Endothelial cell of umbilical vein (primary cell): Measurements from ENCODE around the gene TRAF7. TPM values are rescaled to one million over a fixed set of nuclear protein-coding genes. Genes with fewer than 3 reads are reported as not detected.

Source experiments
- BruUV-seq: library from RNA; stranded (reverse); fragments of 400-500 nt; replicated peaks from 2 replicates; lab custom pipeline; 2021; lab: Mats Ljungman, UMichigan
- CTCF ChIA-PET: fragments of 300-600, 350-600 bp; sonication (Branson Sonifier 250); formaldehyde crosslinking; loops from one replicate; lab custom pipeline; 2021; ENCODE audit warnings: antibody characterized with exemption, inconsistent platforms; lab: Charles Lee
- POLR2A ChIA-PET: fragments of 300-600, 350-600 bp; sonication (Branson Sonifier 250); formaldehyde crosslinking; loops from one replicate; lab custom pipeline; 2021; ENCODE audit warnings: antibody characterized with exemption, inconsistent platforms; lab: Charles Lee
- DNase-seq: peaks from one replicate; pipeline ENCODE4 v3.0.0-alpha.2; 2011; ENCODE audit warnings: low read depth, low spot score
- FAIRE-seq: peaks from 2 replicates; lab custom pipeline; 2011; peaks lifted over from hg19 to GRCh38; lab: Jason Lieb, UNC
- H2AFZ ChIP-seq: 2 replicates; pipeline ENCODE4 v1.6.0; 2012; ENCODE audit warnings: low read depth, low read length, control low read depth, inconsistent platforms
- H3K27ac ChIP-seq: 2 replicates; pipeline ENCODE4 v1.5.1; 2011; ENCODE audit warnings: low read depth, mild to moderate bottlenecking, control low read depth, low read length, moderate library complexity; ENCODE audit not compliant: insufficient read depth
- H3K27me3 ChIP-seq, 2 experiments: 2 replicates each; pipeline versions ENCODE4 v1.6.0 to v1.6.1; 2011; ENCODE audit warnings: low read length in 2 of 2, mixed read lengths in 1 of 2; ENCODE audit not compliant: control insufficient read depth in 2 of 2, insufficient read depth in 2 of 2
- H3K36me3 ChIP-seq, 2 experiments: 2 replicates in 1 of 2; 3 replicates in 1 of 2; pipeline ENCODE4 v1.5.1; 2011; ENCODE audit warnings: low read length in 2 of 2, mild to moderate bottlenecking in 1 of 2, moderate library complexity in 1 of 2; ENCODE audit not compliant: control insufficient read depth in 2 of 2, insufficient read depth in 2 of 2; ENCODE audit errors: extremely low read depth in 1 of 2
- H3K4me1 ChIP-seq: 3 replicates; pipeline ENCODE4 v1.5.1; 2011; ENCODE audit warnings: mild to moderate bottlenecking, low read length; ENCODE audit not compliant: control insufficient read depth, insufficient read depth; ENCODE audit errors: extremely low read depth
- H3K4me2 ChIP-seq: 2 replicates; pipeline ENCODE4 v1.6.1; 2011; ENCODE audit warnings: low read length, control low read depth, mixed read lengths; ENCODE audit not compliant: insufficient read depth
- H3K4me3 ChIP-seq, 3 experiments: fragments of 200-600 bp in 1 of 3; sonication (generic), shearing (Covaris generic) in 1 of 3; replicated peaks in 1 of 3; 2 replicates each; pipeline ENCODE4 v1.5.1; 2011 to 2016; ENCODE audit warnings: control low read depth in 3 of 3, low read length in 3 of 3, mild to moderate bottlenecking in 2 of 3, inconsistent platforms in 1 of 3, low read depth in 1 of 3, moderate library complexity in 1 of 3; ENCODE audit not compliant: insufficient read depth in 1 of 3
- H3K79me2 ChIP-seq: 2 replicates; pipeline ENCODE4 v1.6.0; 2012; ENCODE audit warnings: low read length, inconsistent platforms; ENCODE audit not compliant: control insufficient read depth, insufficient read depth
- H3K9ac ChIP-seq: replicated peaks from 2 replicates; pipeline ENCODE3; 2011; ENCODE audit warnings: low read length, control low read depth; ENCODE audit not compliant: insufficient read depth; ENCODE audit errors: extremely low read depth
- H3K9me1 ChIP-seq: replicated peaks from 3 replicates; pipeline ENCODE4 v1.6.0; 2011; ENCODE audit warnings: mild to moderate bottlenecking, low read length; ENCODE audit not compliant: control insufficient read depth, insufficient read depth; ENCODE audit errors: extremely low read depth
- H3K9me3 ChIP-seq: replicated peaks from 2 replicates; pipeline ENCODE4 v1.5.1; 2012; ENCODE audit warnings: low read length, inconsistent platforms; ENCODE audit not compliant: control insufficient read depth, insufficient read depth
- H4K20me1 ChIP-seq: replicated peaks from 2 replicates; pipeline ENCODE3; 2011; ENCODE audit warnings: mild to moderate bottlenecking, low read length; ENCODE audit not compliant: control insufficient read depth, insufficient read depth; ENCODE audit errors: extremely low read depth
- EZH2 ChIP-seq: IDR thresholded peaks from 2 replicates; pipeline ENCODE4 v1.6.1; 2012; ENCODE audit warnings: borderline replicate concordance, low read depth, mild to moderate bottlenecking, moderate library complexity, low read length, inconsistent platforms; ENCODE audit not compliant: severe bottlenecking
- FOS ChIP-seq: IDR thresholded peaks from 2 replicates; pipeline ENCODE4 v1.6.1; 2011; ENCODE audit warnings: mild to moderate bottlenecking, low read length, moderate library complexity, borderline replicate concordance; ENCODE audit not compliant: insufficient read depth
- GATA2 ChIP-seq: IDR thresholded peaks from 2 replicates; pipeline ENCODE4 v1.7.0; 2011; ENCODE audit warnings: low read depth, mild to moderate bottlenecking, moderate library complexity, mixed read lengths, low read length; ENCODE audit not compliant: insufficient read length, insufficient read depth
- JUN ChIP-seq: IDR thresholded peaks from 2 replicates; pipeline ENCODE4 v1.6.1; 2011; ENCODE audit warnings: borderline replicate concordance, low read depth; ENCODE audit not compliant: insufficient read length, insufficient read depth
- MYC ChIP-seq: IDR thresholded peaks from one replicate; pipeline ENCODE4 v1.6.1; 2011; ENCODE audit warnings: mild to moderate bottlenecking, low read depth, low read length
- POLR2A ChIP-seq: IDR thresholded peaks from 2 replicates; pipeline ENCODE4 v1.6.1; 2012; ENCODE audit warnings: low read depth, mild to moderate bottlenecking, control low read depth, low read length
- POLR2AphosphoS5 ChIP-seq: IDR thresholded peaks from 2 replicates; pipeline ENCODE4 v1.6.1; 2012; ENCODE audit warnings: low read depth, mild to moderate bottlenecking, control low read depth, low read length, moderate library complexity; ENCODE audit not compliant: insufficient read depth
- dilution Hi-C: fragments of 300-500 bp; cut with MboI; formaldehyde crosslinking; loops from one replicate; pipeline ENCODE4 v1.15.0; 2019; ENCODE audit warnings: low sequenced_read_pairs; ENCODE audit not compliant: extremely low pct_ligation_motif_present
- intact Hi-C: fragments of 100-400 bp; cut with micrococcal nuclease; formaldehyde crosslinking; loops from one replicate; pipeline ENCODE4 v1.10.0; 2022
- polyA plus RNA-seq, 4 experiments: library from polyadenylated mRNA; depleted of rRNA in 3 of 4; stranded (reverse) in 3 of 4; unstranded in 1 of 4; fragments of >200 nt; gene quantifications; 2 replicates each; pipeline versions ENCODE4 v1.2.1 to v1.2.3, GENCODE V29; 2011 to 2012; ENCODE audit warnings: missing spikeins in 1 of 4
- total RNA-seq: library from RNA; stranded (reverse); gene quantifications from 2 replicates; pipeline ENCODE4 v1.2.3, GENCODE V29; 2021
- TF ChIP-seq, protein P1 (sequence below): IDR thresholded peaks from 2 replicates; pipeline ENCODE4 v1.6.1; 2011; ENCODE audit not compliant: insufficient read depth, insufficient read length
- TF ChIP-seq, protein P2 (sequence below), 2 donors: IDR thresholded peaks; 1 replicate in 1 of 2; 2 replicates in 1 of 2; pipeline ENCODE4 v1.5.1; 2011; ENCODE audit warnings: low read length in 2 of 2, mild to moderate bottlenecking in 2 of 2, moderate library complexity in 2 of 2, control low read depth in 1 of 2, inconsistent platforms in 1 of 2, low read depth in 1 of 2; ENCODE audit not compliant: insufficient read depth in 1 of 2; ENCODE audit errors: extremely low read depth in 1 of 2

TRAF7 gene
- total and polyA plus RNA-seq, 2 donors (not counting 3 experiments of a cell fraction or from before 2014, with no cell fraction given): 141 to 175 TPM

DNA sequence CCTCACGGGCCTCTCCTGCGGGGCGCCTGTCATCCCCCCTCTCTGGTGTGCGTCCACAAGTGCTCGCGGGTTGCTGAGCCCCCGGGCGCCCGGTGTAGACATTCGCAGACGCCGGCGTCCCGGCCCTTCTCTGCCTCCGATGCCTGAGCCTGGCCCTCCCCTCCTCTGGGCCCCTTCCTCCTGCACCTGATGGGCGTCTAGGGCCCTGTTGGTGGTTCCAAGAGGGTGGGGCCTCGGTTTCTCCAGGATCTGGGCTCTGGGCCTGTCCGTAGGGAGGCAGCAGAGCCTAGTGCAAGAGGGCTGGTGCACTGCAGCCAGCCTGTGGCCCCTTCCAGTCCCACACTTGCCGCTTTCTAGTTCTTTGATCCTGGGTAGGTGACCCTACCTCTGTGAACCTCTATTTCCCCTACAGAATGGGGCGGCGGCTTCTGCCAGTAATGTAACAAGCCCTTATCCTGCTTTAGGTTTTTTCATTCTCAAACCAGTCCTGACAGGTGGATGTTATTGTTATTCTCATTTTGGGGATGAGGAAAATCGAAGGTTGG lies 68.4 kb downstream of the TRAF7 start:
- no peaks in the 10 kb centered on the region for H3K9me1 ChIP-seq
- H4K20me1 ChIP-seq: no peaks in the 10 kb centered on the region
- TF ChIP-seq GATA2: no peak
- no peak for TF ChIP-seq POLR2A
- no peak for TF ChIP-seq FOS
- TF ChIP-seq, protein P1, sequence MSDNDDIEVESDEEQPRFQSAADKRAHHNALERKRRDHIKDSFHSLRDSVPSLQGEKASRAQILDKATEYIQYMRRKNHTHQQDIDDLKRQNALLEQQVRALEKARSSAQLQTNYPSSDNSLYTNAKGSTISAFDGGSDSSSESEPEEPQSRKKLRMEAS: no peak
- no peak for TF ChIP-seq JUN
- peak overlapping the region; percentile 79 for H2AFZ ChIP-seq
- peak overlapping the region; percentile 84 for H3K4me2 ChIP-seq
- peak; percentile 79 for FAIRE-seq
- peaks cover 0 to 4% of the 10 kb centered on the region in 2 experiments for H3K36me3 ChIP-seq
- ChIA-PET CTCF (no interaction called here), POLR2A (interaction anchor here (1.0 kb wide), 1 partner anchor 69 kb away, joined by 3 read pairs; the partner anchor contains the start of gene TRAF7)
- peak; percentile 71 for DNase-seq
- H3K79me2 ChIP-seq: peaks cover 36% of the 10 kb centered on the region
- H3K4me1 ChIP-seq: peaks cover 7% of the 10 kb centered on the region
- H3K4me3 ChIP-seq: peak overlapping the region; percentile 54 to 79 (median 74)
- TSS peak; percentile 68 for BruUV-seq
- dilution Hi-C loops: no loop called here
- peak overlapping the region; percentile 84 for H3K9ac ChIP-seq
- no peaks in the 10 kb centered on the region for H3K27me3 ChIP-seq
- H3K27ac ChIP-seq: peak overlapping the region; percentile 41
- no peaks in the 10 kb centered on the region for H3K9me3 ChIP-seq
- intact Hi-C loops: loop anchor here (1.0 to 2.0 kb wide), 7 partner anchors 9 to 236 kb away; partner anchors contain the start of genes ECI1, MLST8, RNPS1 and TEDC2

DNA sequence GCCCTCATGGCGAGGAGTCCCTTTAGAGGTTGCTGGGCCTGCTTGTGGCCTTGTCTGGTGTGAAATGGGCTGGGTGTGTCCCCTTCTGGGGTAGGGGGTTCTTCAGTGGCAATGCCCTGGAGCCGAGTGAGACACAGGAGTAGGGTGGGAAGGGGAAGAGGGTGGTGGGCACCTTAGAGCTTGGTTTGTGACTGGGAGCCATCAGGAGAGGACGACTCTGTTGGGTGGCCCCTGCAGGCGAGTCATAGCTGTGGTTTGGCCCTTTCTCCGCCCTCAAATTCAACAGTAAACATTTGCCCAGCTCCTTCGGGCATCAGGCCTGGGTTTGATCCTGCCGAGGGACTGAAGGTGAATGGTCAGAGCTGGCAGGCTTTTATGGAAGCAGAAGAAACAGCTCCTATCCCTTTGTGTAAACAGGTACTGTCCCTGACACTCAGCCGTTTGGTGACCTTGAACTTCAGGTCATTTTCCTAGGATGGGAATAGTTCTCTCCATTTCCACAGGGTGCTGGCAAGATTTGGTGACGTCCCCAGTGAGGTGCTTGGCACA lies 70.7 kb downstream of the TRAF7 start:
- no peak for TF ChIP-seq GATA2
- no peak for TF ChIP-seq JUN
- TF ChIP-seq POLR2A: no peak
- TF ChIP-seq POLR2AphosphoS5: no peak
- TF ChIP-seq, protein P2, sequence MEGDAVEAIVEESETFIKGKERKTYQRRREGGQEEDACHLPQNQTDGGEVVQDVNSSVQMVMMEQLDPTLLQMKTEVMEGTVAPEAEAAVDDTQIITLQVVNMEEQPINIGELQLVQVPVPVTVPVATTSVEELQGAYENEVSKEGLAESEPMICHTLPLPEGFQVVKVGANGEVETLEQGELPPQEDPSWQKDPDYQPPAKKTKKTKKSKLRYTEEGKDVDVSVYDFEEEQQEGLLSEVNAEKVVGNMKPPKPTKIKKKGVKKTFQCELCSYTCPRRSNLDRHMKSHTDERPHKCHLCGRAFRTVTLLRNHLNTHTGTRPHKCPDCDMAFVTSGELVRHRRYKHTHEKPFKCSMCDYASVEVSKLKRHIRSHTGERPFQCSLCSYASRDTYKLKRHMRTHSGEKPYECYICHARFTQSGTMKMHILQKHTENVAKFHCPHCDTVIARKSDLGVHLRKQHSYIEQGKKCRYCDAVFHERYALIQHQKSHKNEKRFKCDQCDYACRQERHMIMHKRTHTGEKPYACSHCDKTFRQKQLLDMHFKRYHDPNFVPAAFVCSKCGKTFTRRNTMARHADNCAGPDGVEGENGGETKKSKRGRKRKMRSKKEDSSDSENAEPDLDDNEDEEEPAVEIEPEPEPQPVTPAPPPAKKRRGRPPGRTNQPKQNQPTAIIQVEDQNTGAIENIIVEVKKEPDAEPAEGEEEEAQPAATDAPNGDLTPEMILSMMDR (IDR thresholded peaks at IDR 0.05; ENCODE audit: extremely low read depth in 1 of 2, insufficient read depth in 1 of 2, low read depth in 1 of 2, low read length in 2 of 2): no peak
- TF ChIP-seq MYC: no peak
- no peak for TF ChIP-seq EZH2
- TF ChIP-seq FOS: no peak
- TF ChIP-seq, protein P1: no peak

More for the DNA sequence above, 70.7 kb downstream of the TRAF7 start:
- H3K27ac ChIP-seq: no peak overlapping the region
- peaks cover 36% of the 10 kb centered on the region for H3K79me2 ChIP-seq
- DNase-seq (no peak), FAIRE-seq (no peak)
- peaks cover 7% of the 10 kb centered on the region for H3K4me1 ChIP-seq
- POLR2A ChIA-PET: no interaction called here
- no peaks in the 10 kb centered on the region for H4K20me1 ChIP-seq
- H3K9me1 ChIP-seq: no peaks in the 10 kb centered on the region
- no TSS peak for BruUV-seq
- peaks cover 0 to 14% of the 10 kb centered on the region in 2 experiments for H3K36me3 ChIP-seq
- no peak overlapping the region for H3K4me2 ChIP-seq
- intact Hi-C loops: no loop called here
- H2AFZ ChIP-seq: no peak overlapping the region
- H3K27me3 ChIP-seq: no peaks in the 10 kb centered on the region
- CTCF ChIA-PET: interaction anchor here (1.0 to 2.5 kb wide), 2 partner anchors 25 to 43 kb away, joined by 3 to 7 read pairs; partner anchors contain the start of gene ECI1
- H3K9ac ChIP-seq: no peak overlapping the region
- H3K4me3 ChIP-seq: no peak overlapping the region
- no peaks in the 10 kb centered on the region for H3K9me3 ChIP-seq
- dilution Hi-C loops: no loop called here
